Activated T-helper 2 cell treated with anti-CD3 and anti-CD28 coated beads, Interferon-gamma antibody, Interleukin-2, Interleukin-4, amounts not matched to agents 10 μg/mL and 5 μg/mL and 100 μg/mL, durations not matched to agents 14 hours and 24 hours and 36 hours (primary cell): ENCODE data around the gene CD1C. TPM values are rescaled to one million over a fixed set of nuclear protein-coding genes. Genes with fewer than 3 reads are reported as not detected.
"Not testable (repeated sequence)": the region's sequence is repeated elsewhere in the genome, so short reads cannot be mapped to it uniquely, and the experiment has no call there.

Experiments
- DNase-seq: peaks from one replicate; pipeline ENCODE4 v3.0.0; 2021; ENCODE audit warnings: low spot score
- H3K27ac Mint-ChIP-seq: one replicate; pipeline ENCODE4 v1.8.0; 2021; ENCODE audit warnings: mixed read lengths
- H3K27me3 Mint-ChIP-seq: one replicate; pipeline ENCODE4 v1.8.0; 2021; ENCODE audit warnings: low read depth, mixed read lengths
- H3K36me3 Mint-ChIP-seq: one replicate; pipeline ENCODE4 v1.8.0; 2021; ENCODE audit warnings: low read depth, mixed read lengths
- H3K4me1 Mint-ChIP-seq: one replicate; pipeline ENCODE4 v1.8.0; 2021; ENCODE audit warnings: low read depth, mixed read lengths
- H3K4me3 Mint-ChIP-seq: one replicate; pipeline ENCODE4 v1.8.0; 2021; ENCODE audit warnings: low read depth, mild to moderate bottlenecking, moderate library complexity, mixed read lengths
- H3K9me3 Mint-ChIP-seq: one replicate; pipeline ENCODE4 v1.8.0; 2021; ENCODE audit warnings: mixed read lengths
- intact Hi-C: fragments of 100-400 bp; cut with micrococcal nuclease; formaldehyde crosslinking; loops from one replicate; pipeline ENCODE4 v1.15.1; 2023
- total RNA-seq: library from RNA; stranded (reverse); gene quantifications from 2 replicates; pipeline ENCODE4 v1.2.3, GENCODE V29; 2022

CD1C gene
- 0.46 TPM in 1 of 2 replicates, not detected in the other for total RNA-seq

- no peak for DNase-seq
- Mint-ChIP-seq H3K27me3 (no peaks in the 10 kb centered on the region), H3K27ac (no peak within 1 kb of the TSS), H3K9me3 (no peaks in the 10 kb centered on the region), H3K4me1 (peaks cover 23% of the 10 kb centered on the region), H3K4me3 (no peak within 1 kb of the TSS), H3K36me3 (no peaks in the 10 kb centered on the region)
- intact Hi-C loops: loop anchor here (5.0 to 10.0 kb wide), 2 partner anchors 37 to 785 kb away; partner anchors contain the start of gene AIM2
Measured at GRCh38 chr1:158289811-158290210, at the start of gene CD1C. Gene CD1C, plus strand, starts transcription at chr1:158289923. Its CDS starts 142 bp downstream, at chr1:158290065.

- H3K36me3 Mint-ChIP-seq: no peaks in the 10 kb centered on the region
- no peaks in the 10 kb centered on the region for H3K9me3 Mint-ChIP-seq
- no peak for DNase-seq
- H3K27ac Mint-ChIP-seq: no peak overlapping the region
- H3K4me1 Mint-ChIP-seq: peaks cover 25% of the 10 kb centered on the region
- intact Hi-C loops: no loop called here
- peaks cover 55% of the 10 kb centered on the region for H3K27me3 Mint-ChIP-seq
- no peak overlapping the region for H3K4me3 Mint-ChIP-seq
Measured at GRCh38 chr1:158246650-158247049, 43.1 kb upstream of the CD1C start.

- H3K27me3 Mint-ChIP-seq: peaks cover 51% of the 10 kb centered on the region
- no peaks in the 10 kb centered on the region for H3K36me3 Mint-ChIP-seq
- DNase-seq: peak; percentile 56
- no peak overlapping the region for H3K4me3 Mint-ChIP-seq
- H3K9me3 Mint-ChIP-seq: no peaks in the 10 kb centered on the region
- intact Hi-C loops: no loop called here
- peaks cover 25% of the 10 kb centered on the region for H3K4me1 Mint-ChIP-seq
- H3K27ac Mint-ChIP-seq: peak overlapping the region; percentile 3
Measured at GRCh38 chr1:158248118-158248517, 41.6 kb upstream of the CD1C start.

GRCh38 chr1:158248771-158249170 is 41.0 kb upstream of the CD1C start:
- H3K27me3 Mint-ChIP-seq: peaks cover 45% of the 10 kb centered on the region
- H3K9me3 Mint-ChIP-seq: no peaks in the 10 kb centered on the region
- H3K4me1 Mint-ChIP-seq: peaks cover 25% of the 10 kb centered on the region
- no peak overlapping the region for H3K27ac Mint-ChIP-seq
- intact Hi-C loops: no loop called here
- H3K36me3 Mint-ChIP-seq: no peaks in the 10 kb centered on the region
- no peak for DNase-seq
- no peak overlapping the region for H3K4me3 Mint-ChIP-seq

GRCh38 chr1:158249646-158250045 is 40.1 kb upstream of the CD1C start:
- peaks cover 25% of the 10 kb centered on the region for H3K4me1 Mint-ChIP-seq
- no peaks in the 10 kb centered on the region for H3K9me3 Mint-ChIP-seq
- no peak overlapping the region for H3K27ac Mint-ChIP-seq
- intact Hi-C loops: no loop called here
- H3K4me3 Mint-ChIP-seq: no peak overlapping the region
- DNase-seq: no peak
- H3K36me3 Mint-ChIP-seq: no peaks in the 10 kb centered on the region
- peaks cover 39% of the 10 kb centered on the region for H3K27me3 Mint-ChIP-seq

- Mint-ChIP-seq H3K27ac (no peak overlapping the region), H3K27me3 (peaks cover 30% of the 10 kb centered on the region), H3K4me3 (no peak overlapping the region), H3K36me3 (no peaks in the 10 kb centered on the region), H3K4me1 (peaks cover 25% of the 10 kb centered on the region), H3K9me3 (no peaks in the 10 kb centered on the region)
- intact Hi-C loops: no loop called here
- no peak for DNase-seq
Measured at GRCh38 chr1:158251163-158251562, 38.6 kb upstream of the CD1C start.

- intact Hi-C loops: no loop called here
- H3K4me1 Mint-ChIP-seq: peaks cover 5% of the 10 kb centered on the region
- H3K9me3 Mint-ChIP-seq: no peaks in the 10 kb centered on the region
- DNase-seq: no peak
- H3K36me3 Mint-ChIP-seq: no peaks in the 10 kb centered on the region
- H3K4me3 Mint-ChIP-seq: no peak overlapping the region
- peaks cover 29% of the 10 kb centered on the region for H3K27me3 Mint-ChIP-seq
- no peak overlapping the region for H3K27ac Mint-ChIP-seq
Measured at GRCh38 chr1:158255656-158256055, 34.1 kb upstream of the CD1C start.

GRCh38 chr1:158256747-158257146 is 33.0 kb upstream of the CD1C start:
- H3K27me3 Mint-ChIP-seq: peaks cover 31% of the 10 kb centered on the region
- H3K4me1 Mint-ChIP-seq, H3K4me3 Mint-ChIP-seq, H3K27ac Mint-ChIP-seq, H3K36me3 Mint-ChIP-seq, intact Hi-C loops, H3K9me3 Mint-ChIP-seq, DNase-seq: not testable (repeated sequence)

GRCh38 chr1:158257888-158258287 is 31.8 kb upstream of the CD1C start:
- no peaks in the 10 kb centered on the region for H3K4me1 Mint-ChIP-seq
- no peaks in the 10 kb centered on the region for H3K36me3 Mint-ChIP-seq
- DNase-seq: no peak
- no peaks in the 10 kb centered on the region for H3K9me3 Mint-ChIP-seq
- intact Hi-C loops: no loop called here
- H3K27ac Mint-ChIP-seq: no peak overlapping the region
- no peak overlapping the region for H3K4me3 Mint-ChIP-seq
- peaks cover 34% of the 10 kb centered on the region for H3K27me3 Mint-ChIP-seq

GRCh38 chr1:158259117-158259516 is 30.6 kb upstream of the CD1C start:
- DNase-seq: no peak
- Mint-ChIP-seq H3K9me3 (no peaks in the 10 kb centered on the region), H3K36me3 (no peaks in the 10 kb centered on the region), H3K4me3 (no peak overlapping the region), H3K4me1 (no peaks in the 10 kb centered on the region), H3K27ac (no peak overlapping the region), H3K27me3 (peaks cover 36% of the 10 kb centered on the region)
- intact Hi-C loops: no loop called here

- no peak overlapping the region for H3K27ac Mint-ChIP-seq
- no peaks in the 10 kb centered on the region for H3K36me3 Mint-ChIP-seq
- H3K4me1 Mint-ChIP-seq: no peaks in the 10 kb centered on the region
- no peak overlapping the region for H3K4me3 Mint-ChIP-seq
- no peak for DNase-seq
- H3K27me3 Mint-ChIP-seq: peaks cover 2% of the 10 kb centered on the region
- intact Hi-C loops: no loop called here
- H3K9me3 Mint-ChIP-seq: no peaks in the 10 kb centered on the region
Measured at GRCh38 chr1:158272681-158273080, 17.0 kb upstream of the CD1C start.

- H3K9me3 Mint-ChIP-seq: no peaks in the 10 kb centered on the region
- no peaks in the 10 kb centered on the region for H3K4me1 Mint-ChIP-seq
- intact Hi-C loops: no loop called here
- peaks cover 4% of the 10 kb centered on the region for H3K27me3 Mint-ChIP-seq
- H3K27ac Mint-ChIP-seq: no peak overlapping the region
- no peaks in the 10 kb centered on the region for H3K36me3 Mint-ChIP-seq
- no peak overlapping the region for H3K4me3 Mint-ChIP-seq
- DNase-seq: no peak
Measured at GRCh38 chr1:158274797-158275196, 14.9 kb upstream of the CD1C start.

GRCh38 chr1:158282421-158282820 is 7.3 kb upstream of the CD1C start:
- H3K4me3 Mint-ChIP-seq, DNase-seq, H3K27ac Mint-ChIP-seq, H3K27me3 Mint-ChIP-seq, H3K9me3 Mint-ChIP-seq, H3K36me3 Mint-ChIP-seq: not testable (repeated sequence)
- peaks cover 22% of the 10 kb centered on the region for H3K4me1 Mint-ChIP-seq
- intact Hi-C loops: loop anchor here (10.0 kb wide), 1 partner anchor 792 kb away; the partner anchor contains the start of gene AIM2

GRCh38 chr1:158283965-158284364 is 5.8 kb upstream of the CD1C start:
- no peak overlapping the region for H3K4me3 Mint-ChIP-seq
- H3K36me3 Mint-ChIP-seq: no peaks in the 10 kb centered on the region
- H3K27me3 Mint-ChIP-seq: peaks cover 3% of the 10 kb centered on the region
- H3K9me3 Mint-ChIP-seq: peaks cover 9% of the 10 kb centered on the region
- no peak for DNase-seq
- intact Hi-C loops: loop anchor here (10.0 kb wide), 1 partner anchor 791 kb away; the partner anchor contains the start of gene AIM2
- H3K27ac Mint-ChIP-seq: no peak overlapping the region
- H3K4me1 Mint-ChIP-seq: peaks cover 26% of the 10 kb centered on the region
